ENCODE measurements around the gene KCNMA1.
A peak's percentile ranks its signal among the peaks of the same experiment; 100 is the strongest.
"Not testable (repeated sequence)": the region's sequence is repeated elsewhere in the genome, so short reads cannot be mapped to it uniquely, and the experiment has no call there.

The KCNMA1 gene

DNA sequence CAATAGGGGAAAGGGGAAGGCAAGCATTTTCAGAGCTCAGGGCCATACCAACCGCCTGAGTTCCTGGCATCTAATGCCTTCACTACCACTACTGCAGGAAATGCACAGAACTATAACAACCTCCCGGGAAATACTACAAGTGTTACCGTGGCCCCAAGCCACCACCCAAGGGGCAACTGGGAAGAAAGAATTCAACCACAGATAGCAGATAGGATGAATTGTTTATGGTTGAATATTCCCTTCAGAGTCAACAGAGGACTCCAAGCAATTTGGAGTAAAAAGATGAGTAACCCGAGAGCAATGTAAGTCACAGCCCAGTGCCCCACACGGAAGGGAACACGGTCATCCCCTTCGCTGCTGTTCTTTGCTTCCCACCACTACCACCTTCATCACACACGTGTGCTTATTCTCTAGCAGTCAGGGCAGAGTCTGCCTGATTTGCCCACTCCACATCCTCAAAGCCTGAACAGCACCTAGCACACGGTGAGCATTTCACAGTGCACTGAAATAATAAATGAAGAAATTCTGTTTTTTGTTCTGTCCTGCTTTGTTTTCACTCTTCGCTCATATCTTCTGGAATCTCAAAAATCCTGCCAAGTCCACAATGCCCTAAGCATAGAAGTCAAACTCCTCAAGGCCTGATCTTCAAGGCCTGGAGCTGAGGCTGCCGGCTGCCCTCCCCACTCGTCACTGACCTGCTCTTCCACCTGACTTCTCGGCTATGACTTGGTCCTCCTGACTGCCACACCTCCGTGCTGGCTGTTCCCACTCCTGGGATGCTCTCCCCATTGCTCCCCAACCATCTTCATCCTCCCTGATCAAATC, 221.1 kb downstream of the KCNMA1 start:
- DNase-seq (ENCODE audit: low read depth), result peak; percentile 72

- no peak for DNase-seq (ENCODE audit: low read depth)
Observed at GRCh38 chr10:77415313-77415960, 222.2 kb downstream of the KCNMA1 start.

- DNase-seq (ENCODE audit: low read depth), result no peak
Observed at GRCh38 chr10:77413231-77413630, 224.4 kb downstream of the KCNMA1 start.

- not testable (repeated sequence) for DNase-seq (ENCODE audit: low read depth)
Observed at GRCh38 chr10:77412573-77413133, 225.0 kb downstream of the KCNMA1 start.

- DNase-seq (ENCODE audit: low read depth), result no peak
Observed at GRCh38 chr10:77411805-77412204, 225.8 kb downstream of the KCNMA1 start.

DNA sequence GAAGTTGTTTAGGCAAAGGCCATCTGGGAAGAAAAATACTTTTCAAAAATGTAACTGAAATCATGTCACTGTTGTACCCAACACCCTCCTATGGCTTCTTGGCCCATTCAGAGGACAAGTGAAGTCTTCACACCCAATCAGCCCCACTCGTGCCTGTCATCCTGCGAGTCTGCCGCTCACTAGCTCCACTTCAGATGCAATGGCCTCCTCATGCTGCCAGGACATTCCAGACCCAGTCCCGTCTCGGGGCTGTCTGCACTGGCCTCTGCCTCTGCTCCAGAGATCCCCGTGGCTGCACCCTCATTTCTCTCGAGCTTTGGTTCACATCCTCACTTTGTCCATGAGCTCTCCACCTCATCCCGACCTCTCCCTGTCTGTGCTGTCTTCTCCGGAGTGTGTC, 227.1 kb downstream of the KCNMA1 start:
- DNase-seq (ENCODE audit: low read depth), result no peak

GRCh38 chr10:77409697-77410471, 227.7 kb downstream of the KCNMA1 start:
- DNase-seq (ENCODE audit: low read depth), result no peak

DNA sequence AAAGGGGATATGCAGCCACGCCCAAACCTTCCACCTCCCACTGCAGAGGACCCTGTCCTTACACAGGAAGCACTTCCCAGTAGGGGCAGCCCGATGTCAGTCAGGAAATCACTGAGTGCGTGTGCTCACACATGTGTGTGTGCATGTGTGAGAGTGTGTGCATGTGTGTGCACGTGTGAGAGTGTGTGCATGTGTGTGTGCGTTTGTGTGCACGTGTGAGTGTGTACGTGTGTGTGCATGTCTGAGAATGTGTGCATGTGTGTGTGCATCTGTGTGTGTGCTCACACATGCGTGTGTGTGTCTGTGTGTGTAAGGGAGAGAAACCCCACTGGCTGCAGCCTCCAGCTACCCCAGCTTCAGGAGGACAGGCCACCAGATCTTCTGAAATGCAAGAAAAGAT, 229.3 kb downstream of the KCNMA1 start:
- DNase-seq (ENCODE audit: low read depth), result no peak

- no peak for DNase-seq (ENCODE audit: low read depth)
Observed at GRCh38 chr10:77406764-77407430, 230.7 kb downstream of the KCNMA1 start.

DNA sequence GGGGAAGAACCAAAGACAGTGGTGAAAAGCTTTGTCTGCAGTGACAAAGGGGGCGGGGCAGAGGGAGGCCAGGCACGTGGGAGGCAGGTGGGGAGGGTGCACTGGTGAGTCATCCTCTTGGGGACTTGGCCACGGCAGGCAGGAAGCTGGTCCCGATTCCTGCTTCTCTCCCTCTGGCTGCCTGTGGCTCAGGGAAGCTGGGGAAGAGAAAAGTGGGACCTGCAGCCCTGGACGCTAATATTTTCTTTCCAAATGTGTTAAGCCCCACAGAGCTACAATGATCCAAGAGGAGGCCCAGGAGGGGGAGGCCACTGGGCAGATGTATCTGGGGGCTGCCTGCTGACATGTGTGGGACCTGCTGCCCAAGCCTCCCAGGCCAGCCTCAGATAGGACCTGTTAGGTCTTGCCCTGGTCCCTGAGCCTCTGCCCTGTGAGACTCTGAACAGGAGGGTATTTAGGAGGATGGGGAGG, 231.8 kb downstream of the KCNMA1 start:
- DNase-seq (ENCODE audit: low read depth), result peak; percentile 64

DNA sequence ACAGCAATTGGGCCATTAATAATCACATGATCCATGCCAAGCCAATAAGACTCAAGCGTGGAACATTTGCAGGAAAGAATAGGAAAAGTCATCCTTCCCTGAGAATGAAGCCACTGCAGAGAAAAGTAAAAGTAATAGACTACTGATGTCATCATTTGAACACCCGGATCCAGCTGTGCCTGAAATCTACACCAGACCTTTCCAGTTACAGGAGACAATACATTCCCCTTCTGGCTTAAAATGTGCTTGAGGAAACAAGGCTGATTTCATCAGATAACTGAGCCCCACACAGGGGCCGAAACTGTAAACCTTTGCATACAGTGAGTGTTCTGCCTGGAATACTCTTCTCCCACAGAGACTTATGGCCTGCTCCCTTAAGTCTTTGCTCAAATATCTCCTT, 232.8 kb downstream of the KCNMA1 start:
- DNase-seq (ENCODE audit: low read depth), result no peak

DNA sequence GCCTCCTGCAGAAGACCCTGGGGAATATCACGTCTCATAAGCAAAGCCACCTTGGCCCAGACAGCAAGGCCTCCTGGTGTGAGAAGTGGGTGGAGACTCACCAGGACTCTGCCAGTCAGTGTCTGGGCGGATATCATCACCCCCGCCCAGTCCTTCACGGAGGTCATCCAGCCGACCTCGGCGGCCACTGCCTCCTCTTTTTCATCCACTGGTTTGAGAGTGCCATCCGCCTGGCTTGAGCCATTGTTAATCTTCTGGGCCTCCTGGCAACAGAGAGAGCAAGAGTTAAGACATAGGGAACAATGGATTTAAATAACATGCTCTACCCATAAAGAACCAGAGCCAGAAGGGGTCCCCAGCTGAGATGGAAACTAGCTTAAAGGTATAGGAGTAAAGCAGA, 233.8 kb downstream of the KCNMA1 start:
- no peak for DNase-seq (ENCODE audit: low read depth)

DNA sequence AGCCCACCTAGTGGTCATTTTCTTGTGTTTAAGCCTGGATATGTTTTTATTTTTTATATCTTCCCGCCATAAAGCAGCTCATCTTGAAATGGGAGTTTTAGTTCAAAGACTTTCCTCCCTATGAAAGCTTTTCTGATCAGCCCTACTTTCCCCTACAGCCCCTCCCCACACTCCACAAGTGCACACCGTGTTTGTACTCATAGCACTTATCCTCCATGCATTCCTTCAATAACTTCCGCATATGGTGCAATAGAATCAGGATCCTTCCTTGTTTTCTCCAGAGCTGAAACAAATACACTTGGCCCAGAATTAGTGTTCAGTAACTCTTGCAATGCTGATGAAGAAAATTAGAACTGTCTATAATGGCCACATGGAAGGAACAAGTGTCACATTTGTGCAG, 235.9 kb downstream of the KCNMA1 start:
- DNase-seq (ENCODE audit: low read depth), result no peak

DNA sequence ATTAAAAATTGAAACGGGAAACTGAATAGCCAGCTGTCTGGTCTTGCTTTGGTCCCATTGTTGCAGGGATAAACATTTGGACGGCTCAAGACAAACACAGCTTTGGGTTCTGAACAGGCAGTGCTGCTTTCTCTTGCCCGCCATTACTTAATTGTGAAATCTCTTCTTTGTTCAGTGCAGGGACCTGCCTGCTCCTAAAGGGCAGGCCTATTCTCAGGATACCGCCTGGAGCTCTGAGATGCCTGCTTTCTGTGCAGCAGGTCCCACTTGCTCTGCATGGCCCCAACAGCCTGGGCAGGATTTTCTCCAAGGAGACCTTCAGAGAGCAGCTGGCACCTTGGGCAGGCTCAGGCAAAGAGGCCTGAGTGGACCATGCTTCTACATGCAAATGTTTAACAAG, 237.6 kb downstream of the KCNMA1 start:
- no peak for DNase-seq (ENCODE audit: low read depth)

DNA sequence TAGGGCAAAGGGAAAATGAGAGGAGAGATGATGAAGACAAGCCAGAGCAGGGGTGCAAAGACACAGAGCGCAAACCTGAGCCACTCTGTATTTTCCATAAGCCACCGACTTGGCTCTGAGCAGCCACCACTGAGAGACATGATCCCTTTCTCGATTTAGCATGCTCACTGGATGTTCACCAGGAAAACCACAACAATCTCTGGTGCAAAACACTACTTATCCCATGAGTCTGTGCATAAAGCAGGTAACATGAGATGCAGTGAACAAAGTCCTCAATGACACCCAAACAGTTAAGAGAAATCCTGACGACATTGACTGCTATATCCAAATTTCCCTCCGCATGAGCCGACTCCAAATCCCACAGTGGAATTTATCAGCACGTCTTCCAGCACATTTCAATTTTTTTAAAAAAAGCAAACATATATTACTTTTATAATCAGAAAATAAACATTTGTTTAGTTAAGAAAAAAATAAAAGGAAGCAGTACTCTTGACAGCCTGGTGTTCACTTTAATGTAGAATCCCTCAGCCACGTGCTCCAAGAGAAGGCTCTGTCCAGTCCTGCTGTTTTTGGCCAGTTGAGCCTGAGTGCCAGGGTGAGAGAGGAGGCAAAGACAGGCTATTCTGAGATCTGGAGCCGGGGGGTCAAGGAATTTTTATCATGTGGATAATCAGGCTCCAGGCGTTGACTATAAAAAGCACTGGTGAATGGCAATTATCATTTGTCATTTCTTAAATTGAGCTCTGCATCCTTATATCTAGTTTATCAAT, 238.4 kb downstream of the KCNMA1 start:
- no peak for DNase-seq (ENCODE audit: low read depth)

DNA sequence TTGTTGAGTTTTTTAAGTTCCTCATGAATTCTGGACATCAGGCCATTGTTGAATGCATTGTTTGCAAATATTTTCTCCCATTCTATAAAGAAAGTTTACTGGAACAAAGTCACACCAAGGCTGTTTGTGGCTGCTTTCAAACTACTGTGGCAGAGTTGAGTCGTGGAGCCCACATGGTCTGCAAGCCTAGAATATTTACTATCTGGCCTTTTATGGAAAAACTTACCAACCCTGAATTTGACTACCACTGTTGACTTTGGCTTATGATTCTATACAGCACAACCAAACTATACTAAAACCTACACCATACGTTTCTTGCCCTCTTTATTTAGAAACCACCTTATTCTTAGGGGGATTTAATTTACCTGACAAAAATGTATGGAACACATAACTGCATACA, 239.1 kb downstream of the KCNMA1 start:
- DNase-seq (ENCODE audit: low read depth), result no peak

GRCh38 chr10:77397103-77397502, 240.5 kb downstream of the KCNMA1 start:
- DNase-seq (ENCODE audit: low read depth), result no peak

- DNase-seq (ENCODE audit: low read depth), result no peak
Observed at GRCh38 chr10:77396290-77396689, 241.3 kb downstream of the KCNMA1 start.

- DNase-seq (ENCODE audit: low read depth), result no peak
Observed at GRCh38 chr10:77393821-77394501, 243.6 kb downstream of the KCNMA1 start.

DNA sequence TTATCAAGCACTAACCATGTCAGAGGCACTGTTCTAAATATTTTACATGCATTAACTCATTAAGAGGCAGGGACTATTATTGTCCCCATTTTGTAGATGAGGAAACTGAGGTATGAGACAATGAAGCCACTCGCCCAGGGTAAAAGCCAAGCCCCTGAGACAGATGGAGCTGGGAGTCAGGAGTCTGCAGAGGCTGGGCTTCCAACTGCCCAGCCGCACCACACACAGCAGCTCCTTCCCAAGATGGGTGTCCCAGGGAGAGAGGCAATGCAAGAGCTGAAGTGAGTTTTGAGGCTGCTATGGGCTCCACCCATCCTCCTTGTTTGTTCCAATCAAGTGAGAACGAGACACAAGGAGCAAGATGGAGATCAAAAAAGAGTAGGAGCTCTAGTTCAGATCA, 244.2 kb downstream of the KCNMA1 start:
- no peak for DNase-seq (ENCODE audit: low read depth)

GRCh38 chr10:77392851-77393250, 244.8 kb downstream of the KCNMA1 start:
- peak; percentile 94 for DNase-seq (ENCODE audit: low read depth)

Data from GM04504 (cell line).